ENCODE measurements around the gene SLC44A4.
"Not testable (repeated sequence)": the region's sequence is repeated elsewhere in the genome, so short reads cannot be mapped to it uniquely, and the experiment has no call there.

Gene SLC44A4

DNA sequence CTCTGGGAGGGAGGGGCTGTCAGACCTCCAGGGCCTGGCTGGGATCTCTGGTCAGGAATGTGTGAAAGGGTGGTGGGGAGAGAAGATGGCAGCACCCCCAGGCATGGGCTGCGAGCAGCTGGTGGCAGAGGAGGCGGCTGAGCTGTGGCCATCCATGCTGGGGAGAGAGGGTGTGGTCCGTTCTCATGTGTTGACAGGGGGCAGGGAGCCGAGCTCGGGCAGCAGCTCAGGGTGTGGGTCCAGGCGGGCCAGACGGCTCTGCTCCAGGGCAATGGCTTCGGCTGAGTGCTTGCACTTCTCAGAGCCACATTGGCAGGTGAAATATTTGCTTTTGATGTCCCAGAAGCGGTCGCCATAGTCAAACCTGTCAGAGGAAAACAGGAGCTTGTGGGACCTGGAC lies 1.1 kb upstream of the SLC44A4 start:
- DNase-seq (ENCODE audit: low read depth) = no peak

DNA sequence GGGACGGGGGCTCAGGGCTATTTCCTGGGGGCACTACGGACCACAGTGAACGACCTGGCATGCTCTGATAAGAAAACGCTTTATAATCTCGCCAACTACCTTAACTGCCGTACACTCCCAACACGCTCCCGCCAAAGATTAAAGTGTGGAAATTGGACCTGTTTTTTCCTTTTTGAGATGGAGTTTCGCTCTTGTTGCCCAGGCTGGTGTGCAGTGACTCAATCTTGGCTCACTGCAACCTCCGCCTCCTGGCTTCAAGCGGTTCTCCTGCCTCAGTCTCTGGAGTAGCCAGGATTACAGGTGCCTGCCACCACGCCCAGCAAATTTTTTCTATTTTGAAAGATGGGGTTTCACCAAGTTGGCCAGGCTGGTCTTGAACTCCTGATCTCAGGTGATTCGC lies 346 bp upstream of the SLC44A4 start:
- no peak for DNase-seq (ENCODE audit: low read depth)

DNA sequence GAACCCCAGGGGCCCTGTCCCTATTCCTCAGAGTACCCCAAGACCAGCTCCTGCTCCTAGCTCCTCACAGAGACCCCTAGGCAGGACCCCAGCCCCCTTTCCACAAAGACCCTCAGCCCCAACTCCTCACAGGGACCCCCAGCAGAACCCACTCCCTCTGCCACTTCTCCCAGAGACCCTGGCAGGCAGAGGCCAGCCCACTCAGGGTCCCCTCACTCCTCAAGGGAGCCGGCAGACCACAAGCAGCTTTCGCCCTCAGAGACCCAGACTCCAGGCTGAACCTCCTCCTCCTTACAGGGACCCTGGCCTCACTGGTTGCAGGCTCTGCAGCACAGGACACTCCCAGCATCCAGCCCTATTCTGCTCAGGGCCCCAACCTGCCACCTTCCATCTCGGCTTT lies 575 bp downstream of the SLC44A4 start:
- DNase-seq (ENCODE audit: low read depth) = no peak

DNA sequence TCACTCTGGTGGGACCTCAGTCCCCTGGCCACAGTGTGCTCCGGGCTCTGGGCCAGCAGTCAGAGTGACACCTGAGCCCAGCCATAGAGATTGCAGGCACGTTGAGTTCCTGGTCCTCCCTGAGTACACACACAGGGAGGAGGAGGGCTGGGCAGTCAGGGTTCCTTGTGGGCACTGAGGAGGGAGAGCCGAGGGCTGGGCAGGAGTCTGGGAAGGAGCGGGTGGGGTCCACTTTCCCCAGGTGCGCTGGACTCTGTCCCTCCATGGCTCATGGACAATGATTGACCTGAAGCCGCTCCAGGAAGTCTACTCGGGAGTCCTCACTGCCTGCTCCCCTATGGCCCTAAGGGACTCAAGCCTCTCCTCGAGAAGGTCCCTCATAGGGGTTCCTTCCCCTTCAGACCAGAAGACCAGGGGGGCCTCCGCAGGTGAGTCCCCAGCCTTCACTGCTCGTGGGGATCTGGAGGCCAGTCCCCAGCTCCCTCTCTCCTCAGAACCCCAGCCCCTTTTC lies 1.1 kb downstream of the SLC44A4 start:
- no peak for DNase-seq (ENCODE audit: low read depth)

DNA sequence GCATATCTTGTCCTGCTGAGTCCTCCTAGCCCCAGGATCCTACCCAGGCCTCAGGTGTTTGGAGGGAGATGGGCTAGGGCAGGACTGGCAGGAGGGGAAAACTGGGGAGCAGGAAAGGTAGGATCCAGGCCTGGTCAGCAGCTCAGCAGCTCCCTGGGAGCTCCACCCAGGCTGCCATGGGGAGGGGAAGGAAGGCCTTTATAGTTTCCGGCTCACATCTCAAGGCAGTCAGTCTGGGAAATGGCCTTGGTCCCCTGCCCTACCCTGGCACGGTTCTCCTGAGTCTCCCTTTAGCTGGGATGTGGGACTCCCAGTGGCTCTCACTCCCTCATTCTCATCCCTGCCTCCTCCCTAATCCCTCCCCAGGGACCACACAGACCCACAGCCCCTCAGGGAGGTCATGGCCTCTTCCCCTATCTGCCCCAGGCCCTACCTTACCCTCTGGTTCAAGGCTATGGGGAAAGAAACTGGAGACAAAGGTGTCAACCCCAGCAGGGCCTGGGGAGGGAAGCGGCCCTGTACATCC lies 1.6 kb downstream of the SLC44A4 start:
- DNase-seq (ENCODE audit: low read depth) = no peak

DNA sequence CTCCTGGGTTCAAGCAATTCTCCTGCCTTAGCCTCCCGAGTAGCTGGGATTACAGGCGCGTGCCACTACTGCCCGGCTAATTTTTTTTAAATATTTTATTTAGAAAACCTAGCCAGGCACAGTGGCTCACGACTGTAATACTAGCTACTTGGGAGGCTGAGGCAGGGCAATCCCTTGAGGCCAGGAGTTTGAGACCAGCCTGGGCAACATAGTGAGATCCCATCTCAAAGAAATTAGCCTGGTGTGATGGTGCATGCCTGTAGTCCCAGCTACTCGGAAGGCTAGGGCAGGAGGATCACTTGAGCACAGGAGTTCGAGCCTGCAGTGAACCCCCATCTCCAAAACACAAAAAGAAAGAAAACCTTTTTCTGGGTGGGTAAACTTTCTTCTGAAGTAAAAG lies 2.4 kb downstream of the SLC44A4 start:
- no peak for DNase-seq (ENCODE audit: low read depth)

DNA sequence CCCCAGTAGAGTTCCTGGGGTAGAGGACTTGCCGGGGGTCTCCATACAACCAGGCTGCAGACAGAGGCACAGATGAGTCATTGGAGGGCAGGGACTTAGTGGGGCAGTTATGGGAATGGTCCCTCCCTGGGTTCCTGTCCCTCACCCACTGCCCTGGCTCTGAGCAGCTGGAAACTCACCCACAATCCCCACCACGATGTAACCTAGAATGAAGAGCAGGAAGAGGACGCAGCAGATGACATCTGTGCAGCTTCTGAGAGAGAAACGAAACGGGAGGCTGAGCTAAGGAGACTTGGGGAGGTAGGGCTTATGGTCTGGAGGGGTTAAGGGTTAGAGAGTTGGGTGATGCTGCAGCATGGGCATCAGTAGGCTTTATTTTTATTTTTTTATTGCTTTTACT lies 2.9 kb downstream of the SLC44A4 start:
- DNase-seq (ENCODE audit: low read depth) = no peak

DNA sequence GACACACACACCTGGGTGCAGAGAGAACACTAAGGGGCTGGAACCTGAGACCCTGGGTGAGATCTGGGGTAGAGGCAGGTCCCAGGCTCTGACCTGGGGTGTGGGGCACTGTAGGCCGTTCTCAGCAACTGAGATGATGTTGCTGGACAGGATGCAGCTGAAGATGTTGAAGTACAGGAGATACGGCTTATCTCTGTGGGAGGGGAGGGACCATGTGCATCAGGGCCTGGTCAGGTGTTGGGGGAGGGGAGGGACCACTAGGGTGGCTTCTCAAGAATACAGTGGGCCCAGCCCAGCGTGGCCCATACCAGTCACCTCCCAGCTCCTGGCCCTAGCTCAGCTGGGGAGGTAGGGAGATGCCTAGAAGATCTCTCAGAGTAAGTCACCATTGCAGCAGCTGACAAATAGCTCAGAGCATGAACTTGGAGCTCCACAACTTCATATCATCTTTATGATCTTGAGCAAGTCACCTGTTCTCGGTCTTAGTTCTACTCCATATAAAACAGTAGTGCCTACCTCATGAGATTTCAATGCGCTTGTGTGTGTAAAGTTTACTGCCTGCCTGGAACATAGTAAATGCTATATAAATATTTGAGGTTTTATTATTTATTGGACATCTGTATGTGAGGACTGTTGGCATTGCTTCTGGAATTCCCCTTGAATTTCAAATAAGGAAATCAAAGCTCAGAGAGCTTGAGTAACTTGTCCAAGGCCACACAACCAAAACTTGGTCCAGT lies 3.8 kb downstream of the SLC44A4 start:
- no peak for DNase-seq (ENCODE audit: low read depth)

DNA sequence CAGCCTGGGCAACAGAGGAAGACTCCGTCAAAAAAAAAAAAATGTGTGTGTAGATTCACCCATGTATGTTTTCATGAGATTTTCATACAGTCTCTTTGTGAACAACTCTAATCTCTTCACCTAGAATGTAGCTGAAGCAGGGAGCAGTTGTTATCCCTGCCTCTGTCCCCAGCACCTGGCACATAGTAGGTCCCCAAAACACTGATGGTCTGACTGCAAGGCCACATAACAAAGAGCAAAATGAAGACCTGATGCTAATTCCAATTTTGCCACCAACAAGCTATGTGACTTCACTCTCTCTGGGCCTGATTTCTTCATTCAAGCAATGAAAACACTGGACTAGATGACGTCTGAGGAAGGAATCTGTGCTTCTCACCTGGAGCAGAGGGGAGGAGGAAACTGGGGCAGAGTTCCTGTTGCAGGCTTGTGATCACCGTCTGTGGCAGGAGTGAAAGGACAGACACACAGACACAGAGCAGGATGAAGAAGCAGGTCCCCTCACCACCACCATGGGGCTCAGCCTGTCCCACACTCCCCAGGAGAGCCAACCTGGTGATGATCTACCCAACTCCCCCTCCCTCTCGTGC lies 4.6 kb downstream of the SLC44A4 start:
- DNase-seq (ENCODE audit: low read depth) = no peak

DNA sequence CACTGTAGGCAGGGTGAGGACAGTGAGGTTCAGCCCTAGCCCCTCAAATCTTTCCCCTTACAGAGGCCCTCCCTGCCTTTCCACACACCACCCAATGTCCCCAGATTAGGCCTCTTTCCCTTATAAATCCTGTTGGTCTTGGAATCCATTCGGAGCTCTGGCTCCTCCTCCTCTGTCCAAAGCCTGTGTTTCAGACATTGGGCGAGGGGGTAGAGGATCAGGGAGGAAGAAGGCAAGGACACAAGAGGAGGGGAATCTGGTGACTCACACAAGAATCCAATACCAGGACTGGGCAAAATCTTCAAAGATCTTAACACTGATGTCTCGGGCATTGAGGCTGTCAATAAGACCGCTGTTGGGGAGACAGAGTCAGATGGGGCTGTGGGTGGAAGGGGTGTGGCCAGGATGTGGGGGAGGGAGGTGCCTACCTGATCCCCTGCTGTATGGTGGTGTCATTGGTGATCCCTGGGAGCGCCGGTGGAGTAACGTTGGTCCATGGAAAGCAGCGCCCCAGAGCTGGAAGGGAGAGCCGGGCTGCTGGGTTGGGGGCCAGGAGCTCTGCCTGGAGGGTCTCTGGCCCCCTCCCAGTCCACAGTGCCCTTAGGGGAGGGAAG lies 7.6 kb downstream of the SLC44A4 start:
- no peak for DNase-seq (ENCODE audit: low read depth)

DNA sequence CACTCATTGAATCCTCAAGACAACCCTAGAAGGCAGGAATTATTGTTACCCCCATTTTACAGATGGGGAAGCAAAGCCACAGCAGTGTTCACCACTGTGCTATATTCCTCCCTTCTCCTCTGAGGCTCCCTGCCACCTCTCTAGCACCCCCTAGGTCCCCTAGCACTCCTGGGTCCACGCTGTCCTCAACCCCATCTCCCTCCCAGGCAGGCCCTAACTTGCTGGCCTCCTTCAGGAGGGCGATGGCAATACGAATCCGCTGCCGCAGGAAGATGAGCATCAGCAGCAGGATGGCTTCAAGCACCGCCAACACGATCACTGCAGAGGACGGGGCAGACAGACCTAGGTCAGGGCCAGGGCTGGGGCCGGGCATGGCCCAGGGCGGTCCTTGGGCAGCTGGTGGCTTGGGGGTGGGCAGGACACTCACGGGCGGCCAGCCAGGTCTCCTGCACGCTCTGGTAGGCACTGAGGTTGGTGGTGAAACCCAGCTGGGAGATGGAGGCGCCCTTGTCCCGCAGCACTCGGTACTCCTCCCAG lies 8.3 kb downstream of the SLC44A4 start:
- DNase-seq (ENCODE audit: low read depth) = no peak

DNA sequence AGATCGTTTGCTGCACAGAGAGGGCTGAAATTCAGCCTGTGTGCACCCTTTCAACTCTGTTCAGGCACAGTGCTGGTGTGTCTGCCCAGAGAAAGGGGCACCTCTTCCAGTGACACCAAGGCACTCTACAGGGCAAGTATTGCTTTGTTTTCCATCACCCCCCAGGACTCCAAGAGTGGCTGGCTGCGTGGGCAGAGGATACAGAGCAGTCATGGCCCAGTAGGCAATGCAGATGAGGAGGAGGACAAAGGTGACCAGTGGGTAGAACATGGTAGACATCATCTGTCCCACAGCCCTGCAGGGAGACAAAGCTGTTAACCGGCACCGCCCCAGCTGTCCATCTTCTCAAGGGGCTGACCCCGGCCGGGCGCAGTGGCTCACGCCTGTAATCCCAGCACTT lies 9.5 kb downstream of the SLC44A4 start:
- DNase-seq (ENCODE audit: low read depth) = no peak

DNA sequence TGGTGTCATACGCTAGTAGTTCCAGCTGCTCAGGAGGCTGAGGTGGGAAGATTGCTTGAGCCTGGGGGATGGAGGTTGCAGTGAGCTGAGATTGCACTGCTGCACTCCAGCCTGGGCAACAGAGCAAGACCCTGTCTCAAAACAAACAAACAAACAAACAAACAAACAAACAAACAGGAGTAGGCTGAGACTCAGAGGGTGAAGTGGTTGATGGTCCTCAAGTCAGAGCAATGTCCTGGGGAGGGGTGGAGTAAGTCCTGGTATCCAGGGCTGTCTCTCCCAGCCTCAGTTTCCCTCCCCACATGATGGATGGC lies 10.2 kb downstream of the SLC44A4 start:
- not testable (repeated sequence) for DNase-seq (ENCODE audit: low read depth)

DNA sequence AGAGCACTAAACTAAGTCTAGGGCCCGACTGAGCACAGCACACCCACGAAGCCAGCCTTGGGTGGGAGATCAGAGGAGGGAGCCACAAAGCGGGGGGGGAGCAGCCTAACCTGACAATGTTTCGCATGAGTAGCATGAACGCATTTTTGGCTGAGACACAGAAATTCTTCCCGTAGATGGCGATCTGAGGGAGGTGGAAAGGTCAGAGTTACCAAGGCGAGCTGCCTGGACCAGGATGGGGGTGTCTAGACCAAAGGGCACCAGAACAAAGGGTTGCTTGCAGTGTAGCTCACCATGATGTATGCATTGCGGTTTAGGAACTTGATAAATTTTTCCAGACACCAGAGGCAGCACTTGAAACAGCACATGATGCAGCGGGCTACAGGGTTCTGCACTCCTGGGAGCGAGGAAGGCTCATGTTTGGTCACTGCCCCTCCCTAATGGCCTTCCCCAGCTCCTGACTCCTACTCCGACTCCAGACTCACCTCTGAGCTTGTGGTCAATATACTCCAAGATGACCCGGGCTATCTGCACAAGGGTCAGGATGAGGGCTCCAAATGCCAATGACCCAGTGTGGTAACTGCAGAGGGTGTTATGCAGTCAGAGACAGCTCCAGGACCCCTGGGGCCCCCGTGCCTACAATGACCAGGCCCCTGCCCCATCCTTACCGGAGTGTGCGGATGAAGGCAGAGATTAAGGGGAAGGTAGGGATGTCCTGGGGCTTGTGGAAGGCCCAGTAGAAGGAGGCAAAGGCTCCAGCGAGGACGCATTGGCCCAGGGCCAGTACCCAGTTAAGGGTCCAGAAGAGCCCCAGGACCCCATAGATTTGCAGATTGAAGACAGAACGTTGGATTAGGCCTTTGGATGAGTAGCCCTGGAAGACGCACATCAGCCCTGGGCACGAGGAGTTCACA lies 13.3 kb downstream of the SLC44A4 start:
- no peak for DNase-seq (ENCODE audit: low read depth)

DNA sequence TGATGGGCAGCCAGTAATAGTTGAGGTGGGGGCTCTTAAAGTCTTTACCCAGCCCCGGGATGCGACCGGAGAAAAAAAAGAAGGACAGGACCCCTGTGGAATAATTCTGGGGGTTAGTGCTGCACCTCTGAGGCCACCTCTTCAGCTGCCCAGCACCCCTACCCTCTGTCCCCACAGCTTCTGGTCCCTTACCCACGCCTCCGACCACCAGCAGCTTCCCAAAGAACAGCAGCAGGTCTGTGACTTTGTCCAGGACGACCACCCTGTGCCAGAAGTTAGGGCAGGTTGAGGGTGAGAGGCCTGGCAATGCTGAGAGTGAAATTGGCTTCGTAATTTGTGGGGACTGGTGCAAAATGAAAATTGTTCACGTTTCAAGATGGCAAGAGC lies 14.0 kb downstream of the SLC44A4 start:
- DNase-seq (ENCODE audit: low read depth) = no peak

DNA sequence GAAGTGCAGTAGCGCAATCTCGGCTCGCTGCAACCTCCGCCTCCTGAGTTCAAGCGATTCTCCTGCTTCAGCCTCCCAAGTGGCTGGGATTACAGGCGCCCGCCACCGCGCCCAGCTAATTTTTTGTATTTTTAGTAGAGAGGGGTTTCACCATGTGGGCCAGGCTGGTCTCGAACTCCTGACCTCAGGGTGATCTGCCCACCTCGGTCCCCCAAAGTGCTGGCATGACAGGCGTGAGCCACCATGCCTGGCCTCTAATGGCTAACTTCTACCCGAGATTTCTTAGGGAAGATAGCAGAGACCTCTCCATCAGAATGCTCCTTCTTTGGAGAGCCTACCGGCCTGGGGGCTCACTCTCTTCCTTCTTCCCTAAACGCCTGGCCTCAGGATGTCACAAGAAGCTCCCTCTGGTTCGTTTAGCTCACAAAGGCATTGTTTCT lies 14.7 kb downstream of the SLC44A4 start:
- not testable (repeated sequence) for DNase-seq (ENCODE audit: low read depth)

DNA sequence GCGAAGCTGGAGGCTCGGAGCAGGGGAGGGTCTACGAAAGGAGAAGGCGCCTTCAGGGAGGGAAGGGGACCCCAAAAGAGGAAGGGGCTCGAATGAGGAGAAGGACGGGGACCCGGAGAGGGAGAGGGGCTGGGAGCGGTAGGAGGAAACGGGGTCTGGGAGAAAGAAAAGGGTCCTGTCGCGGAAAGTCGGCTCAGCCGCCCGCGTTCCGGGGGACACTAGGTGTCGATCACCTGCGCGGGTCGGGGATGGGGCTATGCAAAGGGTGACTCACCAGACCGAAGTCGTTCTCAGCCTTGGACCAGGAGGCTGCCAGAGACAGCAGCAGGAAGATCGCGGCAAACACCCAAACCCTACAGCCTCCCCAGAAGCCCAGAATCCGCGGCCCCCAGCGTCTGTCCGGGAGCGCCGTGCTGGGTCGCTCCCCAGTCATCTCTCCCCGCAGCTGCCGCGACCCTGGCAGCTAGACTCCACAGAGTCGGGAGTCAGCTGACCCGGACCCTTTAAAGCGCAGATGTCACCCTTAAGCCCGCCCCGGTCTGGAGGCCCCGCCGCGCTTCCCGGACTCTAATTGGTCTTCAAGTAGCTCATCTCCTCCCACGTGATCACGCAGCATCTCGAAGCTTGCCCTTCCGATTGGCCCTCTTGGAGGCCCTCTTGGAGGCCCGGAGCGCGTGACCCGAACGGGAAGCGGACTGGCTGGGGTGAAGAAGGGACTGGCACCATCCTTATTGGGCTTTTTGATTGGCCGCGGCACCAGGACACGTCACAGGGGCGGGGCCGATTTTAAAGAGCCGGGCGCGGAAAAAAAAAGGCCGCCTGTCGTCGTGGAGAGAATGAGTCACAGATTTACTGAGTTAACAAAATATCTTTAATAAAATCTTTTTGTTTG lies 16.2 kb downstream of the SLC44A4 start, which contains the start of gene NEU1:
Gene NEU1 (minus strand): TSS at position 478 of the 892 bp plus-strand sequence. CDS start 45 bp downstream, at position 433.
- peak; percentile 100 for DNase-seq (ENCODE audit: low read depth)

DNA sequence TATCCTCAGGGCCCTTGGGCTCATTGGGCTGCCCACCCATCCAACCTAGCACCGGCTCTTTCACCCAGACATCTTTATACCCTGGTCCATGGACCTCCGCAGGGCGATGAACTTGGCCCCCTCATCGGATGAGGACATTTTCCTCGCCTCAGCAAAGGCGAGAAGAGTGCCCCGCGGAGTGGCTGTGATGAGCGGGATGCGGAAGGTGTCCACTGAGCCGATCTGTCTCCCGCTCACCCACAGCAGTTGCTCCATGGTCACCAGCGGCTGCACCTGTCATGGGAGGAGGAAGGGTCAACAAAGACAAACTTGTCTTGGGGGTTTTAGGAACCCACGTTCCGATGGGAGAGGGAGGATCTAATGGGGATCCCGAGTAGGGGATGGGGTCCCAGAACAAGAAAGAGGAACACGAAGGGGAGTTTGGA lies 16.9 kb downstream of the SLC44A4 start:
- DNase-seq (ENCODE audit: low read depth) = no peak

DNA sequence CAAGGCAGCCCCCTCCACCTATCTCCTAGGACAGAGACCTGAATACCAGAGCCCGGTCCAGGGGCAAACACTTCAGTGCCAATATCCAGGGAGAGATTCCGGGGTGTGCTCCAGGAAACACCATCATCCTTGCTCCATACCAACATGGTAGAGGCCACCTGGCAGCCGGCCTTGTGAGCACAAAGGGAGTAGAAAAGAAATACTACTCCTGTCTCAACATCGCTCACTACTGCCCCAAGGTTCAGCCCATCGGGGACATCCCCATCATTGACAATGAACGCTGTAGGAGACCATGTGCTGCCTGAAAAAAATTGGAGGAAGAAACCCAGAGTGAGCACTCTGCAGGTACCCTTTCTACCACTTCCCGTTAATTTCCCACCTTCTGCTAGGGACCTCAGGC lies 17.6 kb downstream of the SLC44A4 start:
- DNase-seq (ENCODE audit: low read depth) = no peak

DNA sequence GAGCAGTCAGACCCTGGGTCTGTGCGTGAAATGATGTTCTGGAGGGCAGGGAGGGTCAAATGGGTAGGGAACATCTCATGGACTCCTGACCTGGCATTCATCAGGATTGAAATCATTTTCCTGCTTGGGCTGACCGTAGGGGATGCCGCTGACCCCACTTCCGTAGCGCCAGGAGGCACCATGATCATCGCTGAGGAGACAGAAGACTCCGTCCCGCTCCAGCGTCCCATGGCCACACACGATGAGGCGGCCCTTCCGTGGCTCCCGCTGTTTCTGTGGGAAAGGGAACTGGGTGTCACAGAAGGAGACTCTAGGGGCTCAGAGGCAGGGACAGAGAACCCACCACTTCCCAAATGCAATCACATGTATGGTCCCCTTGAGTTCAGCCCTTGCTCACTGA lies 18.4 kb downstream of the SLC44A4 start:
- DNase-seq (ENCODE audit: low read depth) = no peak

DNA sequence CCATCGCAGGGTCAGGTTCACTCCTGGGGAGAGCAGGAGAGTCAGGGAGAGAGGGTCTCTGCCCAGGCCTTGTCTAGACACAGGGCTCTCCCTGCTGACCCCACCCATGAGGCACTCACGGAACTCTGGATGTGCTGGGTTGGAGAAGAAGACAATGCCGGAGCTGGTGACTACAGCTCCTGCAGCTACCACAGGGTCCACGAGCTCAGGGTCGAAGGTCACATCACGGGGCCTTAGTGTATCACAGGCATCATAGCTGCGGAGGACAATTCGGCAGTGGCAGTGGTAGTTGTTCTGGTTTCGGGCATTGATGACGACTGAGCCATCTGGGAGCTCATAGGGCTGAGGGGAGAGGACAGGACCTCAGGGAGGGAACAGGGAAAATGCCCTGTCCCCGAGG lies 18.9 kb downstream of the SLC44A4 start:
- DNase-seq (ENCODE audit: low read depth) = no peak

Data from non-pigmented ciliary epithelial cell (primary cell).